ENCODE measurements around the gene CEBPZOS. TPM values are rescaled to one million over a fixed set of nuclear protein-coding genes. Genes with fewer than 3 reads are reported as not detected.
A peak's percentile ranks its signal among the peaks of the same experiment; 100 is the strongest.

CEBPZOS gene
- total and polyA plus RNA-seq, 9 of the 15 experiments (the other 6 are each of a cell fraction or from before 2014, with no cell fraction given), result 21.7 to 64.8 (median 46.7) TPM

DNA sequence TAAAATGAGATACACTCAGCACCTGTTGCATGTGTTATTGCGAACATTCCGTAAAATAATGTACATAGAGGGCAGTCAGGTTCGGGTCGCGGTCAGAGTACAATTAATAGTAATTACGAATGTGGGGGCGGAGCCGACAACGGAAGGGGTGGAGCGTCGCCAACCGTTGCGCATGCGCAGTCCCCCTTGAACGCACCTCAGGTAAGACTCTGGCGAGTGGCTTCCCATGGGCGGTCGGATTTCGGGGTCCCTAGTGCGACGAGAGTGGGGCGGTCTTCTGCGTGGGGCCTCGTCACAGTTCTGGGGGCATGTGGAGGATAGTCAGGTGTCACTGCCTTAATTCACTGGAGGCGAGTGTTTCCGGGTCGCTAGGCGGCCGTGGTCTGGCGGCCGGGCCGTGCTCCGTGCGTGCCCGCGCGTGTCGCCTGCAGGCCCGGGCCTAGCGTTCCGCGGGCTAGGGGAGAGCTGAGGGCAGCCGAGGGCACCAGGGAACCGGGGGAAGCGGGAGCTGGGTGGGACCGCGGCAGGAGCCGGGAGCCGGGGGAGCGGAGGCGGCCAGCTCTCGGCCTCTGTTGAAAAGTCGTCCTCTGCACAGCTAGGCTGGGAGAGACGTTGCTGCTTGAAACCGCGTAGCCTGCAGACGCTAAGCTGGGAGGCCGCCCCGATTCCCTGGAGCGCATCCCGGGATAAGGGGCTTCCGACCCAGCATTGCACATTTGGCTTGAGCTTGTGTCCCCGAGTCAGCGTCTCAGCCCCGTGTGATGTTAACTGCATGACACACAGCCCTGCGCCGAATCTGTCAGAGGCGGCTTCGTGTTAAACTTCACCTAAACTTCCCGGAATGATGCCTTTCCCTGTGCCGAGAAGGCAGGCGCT, at the start of gene CEBPZOS (continued):
- TF ChIP-seq ETS2 (tag; IDR thresholded peaks at IDR 0.05; ENCODE audit: borderline replicate concordance, poor library complexity, severe bottlenecking), result no peak
- no peak for TF ChIP-seq NCOR1 (IDR thresholded peaks at IDR 0.05)
- TF ChIP-seq HMG20B (CRISPR knock-in tag; IDR thresholded peaks at IDR 0.05), result no peak
- TF ChIP-seq, protein P1, sequence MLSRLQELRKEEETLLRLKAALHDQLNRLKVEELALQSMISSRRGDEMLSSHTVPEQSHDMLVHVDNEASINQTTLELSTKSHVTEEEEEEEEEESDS (CRISPR knock-in tag; IDR thresholded peaks at IDR 0.05), result no peak
- no peak for TF ChIP-seq FOS (IDR thresholded peaks at IDR 0.05; ENCODE audit: extremely low read depth, insufficient read length)
- TF ChIP-seq, protein P2, sequence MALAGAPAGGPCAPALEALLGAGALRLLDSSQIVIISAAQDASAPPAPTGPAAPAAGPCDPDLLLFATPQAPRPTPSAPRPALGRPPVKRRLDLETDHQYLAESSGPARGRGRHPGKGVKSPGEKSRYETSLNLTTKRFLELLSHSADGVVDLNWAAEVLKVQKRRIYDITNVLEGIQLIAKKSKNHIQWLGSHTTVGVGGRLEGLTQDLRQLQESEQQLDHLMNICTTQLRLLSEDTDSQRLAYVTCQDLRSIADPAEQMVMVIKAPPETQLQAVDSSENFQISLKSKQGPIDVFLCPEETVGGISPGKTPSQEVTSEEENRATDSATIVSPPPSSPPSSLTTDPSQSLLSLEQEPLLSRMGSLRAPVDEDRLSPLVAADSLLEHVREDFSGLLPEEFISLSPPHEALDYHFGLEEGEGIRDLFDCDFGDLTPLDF (CRISPR knock-in tag; IDR thresholded peaks at IDR 0.05), result peak; percentile 77
- TF ChIP-seq, protein P3, sequence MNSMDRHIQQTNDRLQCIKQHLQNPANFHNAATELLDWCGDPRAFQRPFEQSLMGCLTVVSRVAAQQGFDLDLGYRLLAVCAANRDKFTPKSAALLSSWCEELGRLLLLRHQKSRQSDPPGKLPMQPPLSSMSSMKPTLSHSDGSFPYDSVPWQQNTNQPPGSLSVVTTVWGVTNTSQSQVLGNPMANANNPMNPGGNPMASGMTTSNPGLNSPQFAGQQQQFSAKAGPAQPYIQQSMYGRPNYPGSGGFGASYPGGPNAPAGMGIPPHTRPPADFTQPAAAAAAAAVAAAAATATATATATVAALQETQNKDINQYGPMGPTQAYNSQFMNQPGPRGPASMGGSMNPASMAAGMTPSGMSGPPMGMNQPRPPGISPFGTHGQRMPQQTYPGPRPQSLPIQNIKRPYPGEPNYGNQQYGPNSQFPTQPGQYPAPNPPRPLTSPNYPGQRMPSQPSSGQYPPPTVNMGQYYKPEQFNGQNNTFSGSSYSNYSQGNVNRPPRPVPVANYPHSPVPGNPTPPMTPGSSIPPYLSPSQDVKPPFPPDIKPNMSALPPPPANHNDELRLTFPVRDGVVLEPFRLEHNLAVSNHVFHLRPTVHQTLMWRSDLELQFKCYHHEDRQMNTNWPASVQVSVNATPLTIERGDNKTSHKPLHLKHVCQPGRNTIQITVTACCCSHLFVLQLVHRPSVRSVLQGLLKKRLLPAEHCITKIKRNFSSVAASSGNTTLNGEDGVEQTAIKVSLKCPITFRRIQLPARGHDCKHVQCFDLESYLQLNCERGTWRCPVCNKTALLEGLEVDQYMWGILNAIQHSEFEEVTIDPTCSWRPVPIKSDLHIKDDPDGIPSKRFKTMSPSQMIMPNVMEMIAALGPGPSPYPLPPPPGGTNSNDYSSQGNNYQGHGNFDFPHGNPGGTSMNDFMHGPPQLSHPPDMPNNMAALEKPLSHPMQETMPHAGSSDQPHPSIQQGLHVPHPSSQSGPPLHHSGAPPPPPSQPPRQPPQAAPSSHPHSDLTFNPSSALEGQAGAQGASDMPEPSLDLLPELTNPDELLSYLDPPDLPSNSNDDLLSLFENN (IDR thresholded peaks at IDR 0.05; ENCODE audit: low read depth in 2 of 2, low read length in 2 of 2), result no peak
- TF ChIP-seq, protein P4, sequence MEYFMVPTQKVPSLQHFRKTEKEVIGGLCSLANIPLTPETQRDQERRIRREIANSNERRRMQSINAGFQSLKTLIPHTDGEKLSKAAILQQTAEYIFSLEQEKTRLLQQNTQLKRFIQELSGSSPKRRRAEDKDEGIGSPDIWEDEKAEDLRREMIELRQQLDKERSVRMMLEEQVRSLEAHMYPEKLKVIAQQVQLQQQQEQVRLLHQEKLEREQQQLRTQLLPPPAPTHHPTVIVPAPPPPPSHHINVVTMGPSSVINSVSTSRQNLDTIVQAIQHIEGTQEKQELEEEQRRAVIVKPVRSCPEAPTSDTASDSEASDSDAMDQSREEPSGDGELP (CRISPR knock-in tag; IDR thresholded peaks at IDR 0.05; ENCODE audit: borderline replicate concordance), result peak; percentile 69; the same call in 1 of the 2 replicates
- TF ChIP-seq, protein P5, sequence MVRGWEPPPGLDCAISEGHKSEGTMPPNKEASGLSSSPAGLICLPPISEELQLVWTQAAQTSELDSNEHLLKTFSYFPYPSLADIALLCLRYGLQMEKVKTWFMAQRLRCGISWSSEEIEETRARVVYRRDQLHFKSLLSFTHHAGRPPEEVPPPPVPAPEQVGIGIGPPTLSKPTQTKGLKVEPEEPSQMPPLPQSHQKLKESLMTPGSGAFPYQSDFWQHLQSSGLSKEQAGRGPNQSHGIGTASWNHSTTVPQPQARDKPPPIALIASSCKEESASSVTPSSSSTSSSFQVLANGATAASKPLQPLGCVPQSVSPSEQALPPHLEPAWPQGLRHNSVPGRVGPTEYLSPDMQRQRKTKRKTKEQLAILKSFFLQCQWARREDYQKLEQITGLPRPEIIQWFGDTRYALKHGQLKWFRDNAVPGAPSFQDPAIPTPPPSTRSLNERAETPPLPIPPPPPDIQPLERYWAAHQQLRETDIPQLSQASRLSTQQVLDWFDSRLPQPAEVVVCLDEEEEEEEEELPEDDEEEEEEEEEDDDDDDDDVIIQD (CRISPR knock-in tag; IDR thresholded peaks at IDR 0.05), result no peak
- no peak for TF ChIP-seq RBM25 (IDR thresholded peaks at IDR 0.05; ENCODE audit: low read depth, low read length, severe bottlenecking)
- TF ChIP-seq SMARCA4 (IDR thresholded peaks at IDR 0.05), result no peak
